ENCODE measurements around the gene CASP14.

- TF ChIP-seq POLR2AphosphoS5 (IDR thresholded peaks at IDR 0.05; ENCODE audit: borderline replicate concordance, low read depth, low read length) (no peak), EZH2 (IDR thresholded peaks at IDR 0.05) (no peak)
Measured at GRCh38 chr19:15035795-15036311, 13.4 kb upstream of the CASP14 start.
